ENCODE data around the gene DCP2. TPM values are rescaled to one million over a fixed set of nuclear protein-coding genes. Genes with fewer than 3 reads are reported as not detected.

Gene DCP2
- total and polyA plus RNA-seq, 2 experiments from 2014 or later: 8.1 to 17.4 TPM

DNA sequence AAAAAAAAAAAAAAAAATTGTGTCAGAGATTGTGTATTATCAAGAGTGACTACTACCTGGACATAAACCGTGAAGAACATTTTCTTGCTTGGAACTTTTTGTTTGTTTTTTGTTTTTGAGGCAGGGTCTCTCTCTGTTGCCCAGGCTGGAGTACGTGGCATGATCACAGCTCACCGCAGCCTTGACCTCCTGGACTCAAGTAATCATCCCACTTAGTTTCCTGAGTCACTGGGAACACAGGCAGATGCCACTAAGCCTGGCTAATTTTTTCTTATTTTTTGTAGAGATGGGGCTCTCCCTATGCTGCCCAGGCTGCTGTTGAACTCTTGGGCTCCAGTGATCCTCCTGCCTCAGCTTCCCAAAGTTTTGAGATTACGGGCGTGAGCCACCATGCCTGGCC lies 25.8 kb downstream of the DCP2 start:
- TF ChIP-seq EZH2 (IDR thresholded peaks at IDR 0.05; ENCODE audit: insufficient read depth, poor library complexity, severe bottlenecking) (no peak), EZH2phosphoT487 (IDR thresholded peaks at IDR 0.05; ENCODE audit: insufficient read depth, low read depth) (no peak)
- peaks cover 44% of the 10 kb centered on the region for H3K79me2 ChIP-seq (ENCODE audit: insufficient read depth)
- H3K27ac ChIP-seq: no peak overlapping the region
- 0 out of 2 replicates have a peak, but pooled peaks cover 7% of the 10 kb centered on the region for H3F3A ChIP-seq (ENCODE audit: insufficient read depth)
- H3K9me3 ChIP-seq (ENCODE audit: low read depth): no peaks in the 10 kb centered on the region
- 89 to 91% methylated on average over 5 of the region's 5 CpGs for WGBS, 2 experiments (ENCODE audit: low coverage in 1 of 2, low lambda C conversion rate in 2 of 2, missing lambda C conversion rate in 2 of 2)
- no peak overlapping the region for H3K4me3 ChIP-seq
- DNase-seq: no peak
- no peak overlapping the region for H3K4me2 ChIP-seq (ENCODE audit: unreplicated experiment)
- H3K27me3 ChIP-seq (replicated peaks; ENCODE audit: insufficient read depth): no peaks in the 10 kb centered on the region
- no peak overlapping the region for H3K9ac ChIP-seq
- H3K9me2 ChIP-seq (ENCODE audit: insufficient read depth): peaks cover 3% of the 10 kb centered on the region; the same call in 1 of the 2 replicates
- H3K36me3 ChIP-seq (ENCODE audit: low read depth): peaks cover 37% of the 10 kb centered on the region
- peaks cover 5% of the 10 kb centered on the region; the same call in 1 of the 2 replicates for H3K4me1 ChIP-seq (ENCODE audit: insufficient read depth)
- in situ Hi-C loops (cut with MboI): loop anchor here (10.0 kb wide), 1 partner anchor 502 kb away; no protein-coding TSS in a partner anchor
- H2AFZ ChIP-seq: no peak overlapping the region
- H4K20me1 ChIP-seq (ENCODE audit: insufficient read depth): no peaks in the 10 kb centered on the region

- Histone ChIP-seq H3K4me3 (no peak overlapping the region), H3K9ac (no peak overlapping the region), H3K4me2 (ENCODE audit: unreplicated experiment) (no peak overlapping the region), H3K27ac (no peak overlapping the region), H3K27me3 (replicated peaks; ENCODE audit: insufficient read depth) (no peaks in the 10 kb centered on the region), H3K79me2 (ENCODE audit: insufficient read depth) (peaks cover 30% of the 10 kb centered on the region; the same call in 1 of the 2 replicates), H3F3A (ENCODE audit: insufficient read depth) (0 out of 2 replicates have a peak, but pooled peaks cover 7% of the 10 kb centered on the region), H4K20me1 (ENCODE audit: insufficient read depth) (no peaks in the 10 kb centered on the region), H3K9me2 (ENCODE audit: insufficient read depth) (peaks cover 3% of the 10 kb centered on the region; the same call in 1 of the 2 replicates), H3K4me1 (ENCODE audit: insufficient read depth) (peaks cover 5% of the 10 kb centered on the region; the same call in 1 of the 2 replicates), H3K36me3 (ENCODE audit: low read depth) (peaks cover 37% of the 10 kb centered on the region), H3K9me3 (ENCODE audit: low read depth) (no peaks in the 10 kb centered on the region), H2AFZ (no peak overlapping the region)
- TF ChIP-seq EZH2phosphoT487 (IDR thresholded peaks at IDR 0.05; ENCODE audit: insufficient read depth, low read depth): no peak
- no peak for TF ChIP-seq EZH2 (IDR thresholded peaks at IDR 0.05; ENCODE audit: insufficient read depth, poor library complexity, severe bottlenecking)
- WGBS, 2 experiments (ENCODE audit: low coverage in 1 of 2, low lambda C conversion rate in 2 of 2, missing lambda C conversion rate in 2 of 2): 65 to 72% methylated on average over 3 of the region's 3 CpGs
- no peak for DNase-seq
- in situ Hi-C loops (cut with MboI): loop anchor here (10.0 kb wide), 1 partner anchor 501 kb away; no protein-coding TSS in a partner anchor
Observed at GRCh38 chr5:113003763-113004162, 27.2 kb downstream of the DCP2 start.

- DNase-seq: peak; percentile 33
- Histone ChIP-seq H3K4me2 (ENCODE audit: unreplicated experiment) (no peak overlapping the region), H3F3A (ENCODE audit: insufficient read depth) (0 out of 2 replicates have a peak, but pooled peaks cover 7% of the 10 kb centered on the region), H3K27ac (no peak overlapping the region), H3K9me2 (ENCODE audit: insufficient read depth) (peaks cover 3% of the 10 kb centered on the region; the same call in 1 of the 2 replicates), H3K36me3 (ENCODE audit: low read depth) (peaks cover 41% of the 10 kb centered on the region), H3K9ac (no peak overlapping the region), H2AFZ (no peak overlapping the region), H3K79me2 (ENCODE audit: insufficient read depth) (peaks cover 15% of the 10 kb centered on the region; the same call in 1 of the 2 replicates), H3K27me3 (replicated peaks; ENCODE audit: insufficient read depth) (no peaks in the 10 kb centered on the region), H3K9me3 (ENCODE audit: low read depth) (no peaks in the 10 kb centered on the region), H3K4me1 (ENCODE audit: insufficient read depth) (peaks cover 5% of the 10 kb centered on the region; the same call in 1 of the 2 replicates), H3K4me3 (no peak overlapping the region), H4K20me1 (ENCODE audit: insufficient read depth) (no peaks in the 10 kb centered on the region)
- in situ Hi-C loops (cut with MboI): loop anchor here (10.0 kb wide), 1 partner anchor 499 kb away; no protein-coding TSS in a partner anchor
- 89 to 100% methylated on average over 1 of the region's 1 CpG for WGBS, 2 experiments (ENCODE audit: low coverage in 1 of 2, low lambda C conversion rate in 2 of 2, missing lambda C conversion rate in 2 of 2)
- TF ChIP-seq EZH2phosphoT487 (IDR thresholded peaks at IDR 0.05; ENCODE audit: insufficient read depth, low read depth): no peak
- TF ChIP-seq EZH2 (IDR thresholded peaks at IDR 0.05; ENCODE audit: insufficient read depth, poor library complexity, severe bottlenecking): no peak
Observed at GRCh38 chr5:113005454-113005853, 28.9 kb downstream of the DCP2 start.

- no peak for DNase-seq
- Histone ChIP-seq H4K20me1 (ENCODE audit: insufficient read depth) (no peaks in the 10 kb centered on the region), H3K36me3 (ENCODE audit: low read depth) (peaks cover 21% of the 10 kb centered on the region; the same call in 1 of the 2 replicates), H3K9me2 (ENCODE audit: insufficient read depth) (no peaks in the 10 kb centered on the region), H3K79me2 (ENCODE audit: insufficient read depth) (peaks cover 8% of the 10 kb centered on the region; the same call in 1 of the 2 replicates), H2AFZ (no peak overlapping the region), H3K27me3 (replicated peaks; ENCODE audit: insufficient read depth) (no peaks in the 10 kb centered on the region), H3K9me3 (ENCODE audit: low read depth) (no peaks in the 10 kb centered on the region), H3K27ac (no peak overlapping the region), H3K4me1 (ENCODE audit: insufficient read depth) (peaks cover 21% of the 10 kb centered on the region), H3F3A (ENCODE audit: insufficient read depth) (peaks cover 26% of the 10 kb centered on the region), H3K9ac (no peak overlapping the region), H3K4me3 (no peak overlapping the region), H3K4me2 (ENCODE audit: unreplicated experiment) (no peak overlapping the region)
- WGBS, 2 experiments (ENCODE audit: low coverage in 1 of 2, low lambda C conversion rate in 2 of 2, missing lambda C conversion rate in 2 of 2): 93 to 98% methylated on average over 2 of the region's 2 CpGs
- in situ Hi-C loops (cut with MboI): no loop called here
- no peak for TF ChIP-seq EZH2phosphoT487 (IDR thresholded peaks at IDR 0.05; ENCODE audit: insufficient read depth, low read depth)
- TF ChIP-seq EZH2 (IDR thresholded peaks at IDR 0.05; ENCODE audit: insufficient read depth, poor library complexity, severe bottlenecking): no peak
Observed at GRCh38 chr5:113017881-113018635, 41.5 kb downstream of the DCP2 start.
